Measurements from ENCODE around the gene DDR2.

GRCh38 chr1:162587347-162587746, 44.9 kb upstream of the DDR2 start:
- TF ChIP-seq TAF1 (IDR thresholded peaks at IDR 0.05; ENCODE audit: low read depth, low read length) (no peak), POLR2AphosphoS5 (IDR thresholded peaks at IDR 0.05; ENCODE audit: low read depth, low read length) (no peak)

Data from GM12891 (cell line).